H9 (cell line): ENCODE measurements around the gene FAM72D. TPM values are rescaled to one million over a fixed set of nuclear protein-coding genes. Genes with fewer than 3 reads are reported as not detected.
"Not testable (repeated sequence)": the region's sequence is repeated elsewhere in the genome, so short reads cannot be mapped to it uniquely, and the experiment has no call there.

Source experiments
- DNase-seq: peaks from one replicate; pipeline ENCODE4 v3.0.0-alpha.2; 2017
- H2AFZ ChIP-seq: one replicate; pipeline ENCODE4 v1.6.1; 2013; ENCODE audit warnings: mild to moderate bottlenecking, low read length, control low read depth, moderate library complexity
- H2AK5ac ChIP-seq: 2 replicates; pipeline ENCODE4 v1.6.1; 2013; ENCODE audit warnings: low read length, control low read depth, mixed read lengths; ENCODE audit not compliant: insufficient read length
- H2BK120ac ChIP-seq: one replicate; pipeline ENCODE4 v1.6.1; 2013; ENCODE audit warnings: low read depth, mild to moderate bottlenecking, low read length, control low read depth, inconsistent platforms; ENCODE audit not compliant: poor library complexity, severe bottlenecking
- H2BK12ac ChIP-seq: 2 replicates; pipeline ENCODE4 v1.6.1; 2013; ENCODE audit warnings: low read length, control low read depth, mixed read lengths, low read depth; ENCODE audit not compliant: insufficient read length
- H2BK15ac ChIP-seq: 2 replicates; pipeline ENCODE4 v1.6.1; 2013; ENCODE audit warnings: low read depth, low read length, control low read depth
- H2BK20ac ChIP-seq: one replicate; pipeline ENCODE4 v1.6.1; 2013; ENCODE audit warnings: low read depth, mild to moderate bottlenecking, low read length, control low read depth, inconsistent platforms; ENCODE audit not compliant: poor library complexity, severe bottlenecking
- H2BK5ac ChIP-seq: 2 replicates; pipeline ENCODE4 v1.6.1; 2013; ENCODE audit warnings: low read length, control low read depth, mixed read lengths; ENCODE audit not compliant: insufficient read length
- H3K14ac ChIP-seq: 2 replicates; pipeline ENCODE4 v1.6.1; 2013; ENCODE audit warnings: low read length, control low read depth; ENCODE audit not compliant: insufficient read depth
- H3K18ac ChIP-seq: 2 replicates; pipeline ENCODE4 v1.6.1; 2013; ENCODE audit warnings: low read depth, mild to moderate bottlenecking, mixed read lengths, low read length, control low read depth; ENCODE audit not compliant: insufficient read length
- H3K23ac ChIP-seq: 2 replicates; pipeline ENCODE4 v1.6.1; 2013; ENCODE audit warnings: low read length, control low read depth, mixed read lengths, low read depth; ENCODE audit not compliant: insufficient read length
- H3K23me2 ChIP-seq: 2 replicates; pipeline ENCODE4 v1.6.1; 2013; ENCODE audit warnings: low read depth, mild to moderate bottlenecking, mixed read lengths, low read length, control low read depth; ENCODE audit not compliant: insufficient read length, poor library complexity, severe bottlenecking
- H3K27ac ChIP-seq: 2 replicates; pipeline ENCODE4 v1.5.1; 2013; ENCODE audit warnings: low read length, control low read depth, mixed read lengths, low read depth; ENCODE audit not compliant: insufficient read length
- H3K27me3 ChIP-seq: 2 replicates; pipeline ENCODE4 v1.6.1; 2013; ENCODE audit warnings: low read length, control low read depth, inconsistent platforms; ENCODE audit not compliant: insufficient read depth
- H3K4ac ChIP-seq: 2 replicates; pipeline ENCODE4 v1.6.1; 2013; ENCODE audit warnings: low read depth, mild to moderate bottlenecking, control low read depth, inconsistent platforms, low read length, moderate library complexity
- H3K4me1 ChIP-seq: 2 replicates; pipeline ENCODE4 v1.6.1; 2013; ENCODE audit warnings: low read length, control low read depth, inconsistent platforms; ENCODE audit not compliant: insufficient read depth
- H3K4me2 ChIP-seq: 2 replicates; pipeline ENCODE4 v1.6.1; 2013; ENCODE audit warnings: low read length, control low read depth, mixed read lengths; ENCODE audit not compliant: insufficient read length, insufficient read depth
- H3K56ac ChIP-seq: 2 replicates; pipeline ENCODE4 v1.6.1; 2013; ENCODE audit warnings: low read depth, mild to moderate bottlenecking, mixed read lengths, low read length, control low read depth; ENCODE audit not compliant: insufficient read length
- H3K79me1 ChIP-seq: 2 replicates; pipeline ENCODE4 v1.6.1; 2013; ENCODE audit warnings: low read depth, mild to moderate bottlenecking, moderate library complexity, low read length, control low read depth, inconsistent platforms; ENCODE audit not compliant: insufficient read depth, poor library complexity, severe bottlenecking
- H3K79me2 ChIP-seq: 2 replicates; pipeline ENCODE4 v1.6.1; 2013; ENCODE audit warnings: low read length, control low read depth, inconsistent platforms; ENCODE audit not compliant: insufficient read depth
- H3K9ac ChIP-seq: 2 replicates; pipeline ENCODE4 v1.6.1; 2013; ENCODE audit warnings: low read length, control low read depth, mixed read lengths; ENCODE audit not compliant: insufficient read length; ENCODE audit errors: extremely low read depth
- H3K9me3 ChIP-seq: one replicate; pipeline ENCODE4 v1.6.1; 2013; ENCODE audit warnings: low read depth, low read length, inconsistent platforms; ENCODE audit not compliant: control insufficient read depth
- H3T11ph ChIP-seq: one replicate; pipeline ENCODE4 v1.6.1; 2013; ENCODE audit warnings: mild to moderate bottlenecking, low read length, control low read depth, inconsistent platforms
- H4K20me1 ChIP-seq: one replicate; pipeline ENCODE4 v1.6.1; 2013; ENCODE audit not compliant: control insufficient read depth, insufficient read length, insufficient read depth
- H4K5ac ChIP-seq: 2 replicates; pipeline ENCODE4 v1.6.1; 2013; ENCODE audit warnings: low read depth, mild to moderate bottlenecking, mixed read lengths, low read length, control low read depth; ENCODE audit not compliant: insufficient read length
- H4K8ac ChIP-seq: replicated peaks from 2 replicates; pipeline ENCODE4 v1.6.1; 2013; ENCODE audit warnings: low read length, control low read depth, mixed read lengths, low read depth; ENCODE audit not compliant: insufficient read length
- H4K91ac ChIP-seq: 2 replicates; pipeline ENCODE4 v1.6.1; 2013; ENCODE audit warnings: low read depth, mild to moderate bottlenecking, moderate library complexity, mixed read lengths, low read length, control low read depth; ENCODE audit not compliant: insufficient read length
- H3K27ac Mint-ChIP-seq, 3 experiments: 2 replicates in 2 of 3; 3 replicates in 1 of 3; pipeline ENCODE4 v1.8.0; 2020 to 2021; ENCODE audit warnings: mixed read lengths in 3 of 3, mild to moderate bottlenecking in 1 of 3, moderate library complexity in 1 of 3
- H3K27me3 Mint-ChIP-seq: 2 replicates; pipeline ENCODE4 v1.8.0; 2021; ENCODE audit warnings: low read depth, mild to moderate bottlenecking, moderate library complexity, mixed read lengths
- H3K36me3 Mint-ChIP-seq, 3 experiments: 2 replicates in 2 of 3; 3 replicates in 1 of 3; pipeline ENCODE4 v1.8.0; 2020 to 2021; ENCODE audit warnings: low read depth in 3 of 3, mixed read lengths in 3 of 3; ENCODE audit not compliant: insufficient read depth in 1 of 3
- H3K4me1 Mint-ChIP-seq, 2 experiments: 2 replicates each; pipeline ENCODE4 v1.8.0; 2020; ENCODE audit warnings: mixed read lengths in 2 of 2
- H3K4me3 Mint-ChIP-seq, 2 experiments: 2 replicates in 1 of 2; 3 replicates in 1 of 2; pipeline ENCODE4 v1.8.0; 2020 to 2021; ENCODE audit warnings: mild to moderate bottlenecking in 2 of 2, mixed read lengths in 2 of 2, moderate library complexity in 1 of 2
- H3K9me3 Mint-ChIP-seq, 2 experiments: 2 replicates in 1 of 2; 3 replicates in 1 of 2; pipeline ENCODE4 v1.8.0; 2020; ENCODE audit warnings: mild to moderate bottlenecking in 2 of 2, mixed read lengths in 2 of 2, moderate library complexity in 1 of 2
- WGBS: extraction: QIAGEN DNeasy Blood & Tissue Kit; methylation state at CpG from one replicate; pipeline ENCODE4 v1.1.7; 2013; ENCODE audit warnings: missing lambda C conversion rate, low lambda C conversion rate, mixed read lengths; ENCODE audit not compliant: insufficient read length; ENCODE audit errors: extremely low coverage; 5-methylcytosine and 5-hydroxymethylcytosine counted together
- total RNA-seq: library from RNA; stranded (reverse); gene quantifications from 2 replicates; pipeline ENCODE4 v1.2.1, GENCODE V29; 2021

Gene FAM72D
- total RNA-seq, 1 experiment from 2014 or later: 6.0 TPM

DNA sequence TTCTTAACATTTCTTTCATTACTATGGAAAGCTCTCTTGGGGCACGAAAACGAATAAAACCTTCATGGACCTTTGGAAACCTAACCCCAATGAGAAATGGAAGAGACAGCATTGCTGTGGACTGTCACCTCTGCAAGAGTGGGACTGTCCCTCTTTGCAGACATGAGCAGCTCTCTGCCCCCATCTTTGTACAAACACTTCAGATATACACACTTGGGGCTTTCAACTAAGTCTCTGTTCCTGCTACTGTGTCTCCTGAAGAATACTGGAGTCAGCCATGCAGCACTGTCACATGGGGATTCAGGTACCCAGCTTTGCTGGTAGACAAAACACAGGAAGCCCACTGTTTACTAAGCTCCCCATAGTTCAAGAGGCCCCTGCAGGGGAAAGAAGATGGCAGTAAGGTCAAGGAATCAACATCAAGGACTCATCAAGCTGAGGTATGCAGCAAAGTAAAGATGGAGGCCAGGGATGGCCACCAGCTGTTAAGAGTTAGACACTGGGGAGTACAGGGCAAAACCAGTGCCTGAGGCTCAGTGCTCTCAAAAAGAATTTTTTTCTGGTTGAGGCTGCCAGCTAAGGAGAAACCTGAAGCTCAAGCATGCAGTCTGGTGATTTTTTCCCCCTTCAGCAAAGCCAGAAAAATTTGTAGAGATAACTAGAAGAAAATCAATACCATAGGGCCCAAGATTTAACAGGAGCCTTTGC lies 31.7 kb upstream of the FAM72D start:
- not testable (repeated sequence) for H3K4me1 Mint-ChIP-seq, H3K27me3 ChIP-seq, H2BK120ac ChIP-seq, H3K27ac ChIP-seq, H4K91ac ChIP-seq, H2AFZ ChIP-seq, H2AK5ac ChIP-seq, H2BK12ac ChIP-seq, H3K79me2 ChIP-seq, H2BK15ac ChIP-seq, H3K4ac ChIP-seq, H3K9ac ChIP-seq, H2BK5ac ChIP-seq, H3K14ac ChIP-seq, H3K79me1 ChIP-seq, H3K4me3 Mint-ChIP-seq, H4K20me1 ChIP-seq, H4K5ac ChIP-seq, H3K56ac ChIP-seq, H3K4me1 ChIP-seq, H3K23ac ChIP-seq, H3K36me3 Mint-ChIP-seq, H3K9me3 Mint-ChIP-seq, H3K9me3 ChIP-seq, H4K8ac ChIP-seq, H3K18ac ChIP-seq, H3K4me2 ChIP-seq, H3K27me3 Mint-ChIP-seq, H3K27ac Mint-ChIP-seq, H3T11ph ChIP-seq, H2BK20ac ChIP-seq, H3K23me2 ChIP-seq
- DNase-seq: peak; percentile 23
- WGBS: no CpG with 5 or more reads among the region's 2 CpGs

DNA sequence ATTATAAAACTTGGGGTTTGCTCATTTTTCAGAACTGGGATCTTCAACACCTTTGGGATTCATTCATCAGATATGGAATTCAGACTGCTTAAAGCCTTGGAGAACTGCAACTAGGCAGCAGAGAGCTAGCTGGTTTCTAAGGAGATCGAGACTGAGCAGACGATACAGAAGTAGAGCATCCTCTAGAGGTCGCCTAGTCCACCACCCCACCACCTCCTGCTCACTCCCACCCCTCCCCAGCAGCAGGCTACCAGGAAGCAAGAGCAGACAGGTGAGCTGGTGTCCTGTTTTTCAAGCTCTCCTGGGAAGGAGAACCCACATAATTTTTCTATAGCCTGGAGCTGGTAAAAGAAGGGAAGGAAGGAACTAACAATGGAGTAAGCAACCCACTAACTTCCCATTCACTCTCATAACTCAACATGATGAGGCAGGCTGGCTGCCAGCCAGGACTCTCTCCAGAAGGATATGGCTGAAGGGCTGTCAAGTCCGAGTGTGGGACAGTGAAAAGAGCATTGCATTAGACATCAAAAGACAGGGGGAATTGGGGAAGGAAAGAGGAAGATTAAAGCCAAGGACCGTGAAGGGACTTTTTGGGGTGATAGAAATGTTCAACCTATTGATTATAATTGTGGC lies 30.5 kb upstream of the FAM72D start:
- H4K5ac ChIP-seq, H2BK5ac ChIP-seq, H3K4me1 ChIP-seq, H2BK20ac ChIP-seq, H4K91ac ChIP-seq, H2AK5ac ChIP-seq, H3T11ph ChIP-seq, H3K4ac ChIP-seq, H3K79me1 ChIP-seq, H3K4me2 ChIP-seq, H3K27me3 ChIP-seq, H2BK120ac ChIP-seq, H3K18ac ChIP-seq, H2AFZ ChIP-seq, H3K4me1 Mint-ChIP-seq, H3K27ac Mint-ChIP-seq, H3K9me3 Mint-ChIP-seq, H2BK15ac ChIP-seq, H4K8ac ChIP-seq, H3K14ac ChIP-seq, H4K20me1 ChIP-seq, H3K23me2 ChIP-seq, H3K9ac ChIP-seq, H3K23ac ChIP-seq, H3K4me3 Mint-ChIP-seq, H3K36me3 Mint-ChIP-seq, H2BK12ac ChIP-seq, H3K27ac ChIP-seq, H3K9me3 ChIP-seq, DNase-seq, H3K56ac ChIP-seq, H3K27me3 Mint-ChIP-seq, H3K79me2 ChIP-seq: not testable (repeated sequence)
- WGBS: no CpG with 5 or more reads among the region's 5 CpGs
